GM12875 (cell line): ENCODE data around the gene LRCH1.

Source experiments
- H3K4me3 ChIP-seq: one replicate; pipeline ENCODE4 v1.5.1; 2011; ENCODE audit warnings: low read depth, low read length, control low read depth
- TF ChIP-seq, protein P1 (sequence below): IDR thresholded peaks from 2 replicates; pipeline ENCODE4 v1.5.1; 2011; ENCODE audit warnings: low read depth, mild to moderate bottlenecking, control low read depth, inconsistent platforms, low read length, moderate library complexity, borderline replicate concordance; ENCODE audit not compliant: insufficient read depth

Gene LRCH1

GRCh38 chr13:46642254-46642653 is 89.3 kb downstream of the LRCH1 start:
- H3K4me3 ChIP-seq, result no peak overlapping the region
- TF ChIP-seq, protein P1, sequence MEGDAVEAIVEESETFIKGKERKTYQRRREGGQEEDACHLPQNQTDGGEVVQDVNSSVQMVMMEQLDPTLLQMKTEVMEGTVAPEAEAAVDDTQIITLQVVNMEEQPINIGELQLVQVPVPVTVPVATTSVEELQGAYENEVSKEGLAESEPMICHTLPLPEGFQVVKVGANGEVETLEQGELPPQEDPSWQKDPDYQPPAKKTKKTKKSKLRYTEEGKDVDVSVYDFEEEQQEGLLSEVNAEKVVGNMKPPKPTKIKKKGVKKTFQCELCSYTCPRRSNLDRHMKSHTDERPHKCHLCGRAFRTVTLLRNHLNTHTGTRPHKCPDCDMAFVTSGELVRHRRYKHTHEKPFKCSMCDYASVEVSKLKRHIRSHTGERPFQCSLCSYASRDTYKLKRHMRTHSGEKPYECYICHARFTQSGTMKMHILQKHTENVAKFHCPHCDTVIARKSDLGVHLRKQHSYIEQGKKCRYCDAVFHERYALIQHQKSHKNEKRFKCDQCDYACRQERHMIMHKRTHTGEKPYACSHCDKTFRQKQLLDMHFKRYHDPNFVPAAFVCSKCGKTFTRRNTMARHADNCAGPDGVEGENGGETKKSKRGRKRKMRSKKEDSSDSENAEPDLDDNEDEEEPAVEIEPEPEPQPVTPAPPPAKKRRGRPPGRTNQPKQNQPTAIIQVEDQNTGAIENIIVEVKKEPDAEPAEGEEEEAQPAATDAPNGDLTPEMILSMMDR, result no peak

DNA sequence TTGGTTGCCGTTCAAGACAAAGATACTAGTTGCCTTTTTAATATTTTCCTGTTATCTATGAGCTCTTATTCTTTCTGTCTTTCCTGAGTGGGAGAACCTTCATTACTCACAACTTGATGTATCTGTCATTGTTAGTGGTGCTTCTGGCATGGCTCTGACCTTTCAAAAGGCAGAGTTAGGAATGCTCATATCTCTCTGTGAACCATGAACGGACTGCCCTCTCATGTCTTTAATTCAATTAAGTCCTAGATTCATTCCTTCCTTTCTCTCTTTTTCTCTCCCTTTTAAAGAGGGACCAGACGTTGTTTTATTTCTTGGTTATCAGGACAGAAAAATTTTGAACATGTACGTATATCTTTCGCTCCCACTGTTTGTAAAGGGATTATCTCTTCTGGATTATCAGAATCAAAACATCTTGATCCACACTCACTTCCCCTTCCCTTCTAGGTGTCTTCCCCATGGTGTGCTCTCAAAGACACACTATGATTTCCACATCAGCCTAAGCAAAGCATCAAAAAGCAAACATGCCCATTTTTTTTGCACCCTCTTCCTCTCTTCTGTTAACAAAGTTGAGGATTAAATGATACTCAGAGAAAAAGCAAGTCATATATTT is 90.3 kb downstream of the LRCH1 start:
- H3K4me3 ChIP-seq, result no peak overlapping the region
- TF ChIP-seq, protein P1, result no peak

GRCh38 chr13:46644816-46645215 is 91.8 kb downstream of the LRCH1 start:
- TF ChIP-seq, protein P1, result no peak
- H3K4me3 ChIP-seq, result no peak overlapping the region

- TF ChIP-seq, protein P1, result no peak
- H3K4me3 ChIP-seq, result no peak overlapping the region
Measured at GRCh38 chr13:46647512-46648065, 94.6 kb downstream of the LRCH1 start.

DNA sequence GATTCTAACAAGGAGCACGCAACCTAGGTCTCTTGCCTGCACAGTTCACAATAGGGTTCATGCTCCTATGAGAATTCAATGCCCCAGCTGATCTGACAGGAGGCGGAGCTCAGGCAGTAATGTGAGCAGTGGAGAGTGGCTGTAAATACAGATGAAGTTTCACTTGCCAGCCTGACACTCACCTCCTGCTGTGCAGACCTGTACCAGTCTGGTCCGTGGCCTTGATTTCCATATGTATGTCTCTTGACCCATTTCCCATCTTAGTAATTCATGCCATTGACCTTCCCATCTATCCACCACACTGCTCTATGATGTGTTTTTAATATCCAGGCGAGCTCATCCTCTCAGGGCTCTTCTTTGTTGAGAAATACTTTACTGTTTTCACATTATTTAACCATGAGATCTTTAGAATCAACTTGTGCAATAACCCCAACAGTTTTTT is 95.2 kb downstream of the LRCH1 start:
- TF ChIP-seq, protein P1, result no peak

GRCh38 chr13:46649816-46650215 is 96.8 kb downstream of the LRCH1 start:
- TF ChIP-seq, protein P1, result no peak
- H3K4me3 ChIP-seq, result no peak overlapping the region

More for the DNA sequence above, 95.2 kb downstream of the LRCH1 start:
- H3K4me3 ChIP-seq, result no peak overlapping the region

- no peak overlapping the region for H3K4me3 ChIP-seq
- TF ChIP-seq, protein P1, result no peak
Measured at GRCh38 chr13:46654951-46655350, 102.0 kb downstream of the LRCH1 start.
